Kidney (tissue), 14 donors: Measurements from ENCODE around the gene CAMTA1. TPM values are rescaled to one million over a fixed set of nuclear protein-coding genes. Genes with fewer than 3 reads are reported as not detected.
A peak's percentile ranks its signal among the peaks of the same experiment; 100 is the strongest.

Experiments
- DNase-seq, 5 donors: peaks; one replicate each; pipeline ENCODE4 v3.0.0-alpha.2; 2013 to 2020
- FAIRE-seq: peaks from 2 replicates; lab custom pipeline; 2012; peaks lifted over from hg19 to GRCh38; lab: Jason Lieb, UNC
- H3K27ac ChIP-seq, 2 donors: one replicate each; pipeline ENCODE4 v1.7.0; 2013; ENCODE audit warnings: low read depth in 2 of 2, low read length in 2 of 2, inconsistent platforms in 1 of 2
- H3K27me3 ChIP-seq: one replicate; pipeline ENCODE4 v1.7.1; 2013; ENCODE audit warnings: low read length, inconsistent platforms; ENCODE audit not compliant: control insufficient read depth, insufficient read depth
- H3K36me3 ChIP-seq, 3 donors: one replicate each; pipeline versions ENCODE4 v1.7.0 to v1.7.1; 2013; ENCODE audit warnings: low read length in 3 of 3, control low read depth in 1 of 3, inconsistent platforms in 1 of 3; ENCODE audit not compliant: insufficient read depth in 3 of 3, control insufficient read depth in 2 of 3
- H3K4me1 ChIP-seq, 3 donors: one replicate each; pipeline versions ENCODE4 v1.7.0 to v1.7.1; 2013; ENCODE audit warnings: low read length in 3 of 3, inconsistent platforms in 1 of 3, low read depth in 1 of 3; ENCODE audit not compliant: control insufficient read depth in 2 of 3, insufficient read depth in 2 of 3
- H3K4me3 ChIP-seq, 3 donors: one replicate each; pipeline versions ENCODE4 v1.7.0 to v1.8.1; 2013; ENCODE audit warnings: low read length in 3 of 3, control low read depth in 1 of 3, inconsistent platforms in 1 of 3
- H3K9ac ChIP-seq, 3 donors: one replicate each; pipeline versions ENCODE4 v1.7.0 to v1.7.1; 2013; ENCODE audit warnings: low read length in 3 of 3, control low read depth in 1 of 3, inconsistent platforms in 1 of 3
- H3K9me3 ChIP-seq, 3 donors: one replicate each; pipeline versions ENCODE4 v1.7.0 to v1.7.1; 2013; ENCODE audit warnings: low read length in 3 of 3, control low read depth in 1 of 3, inconsistent platforms in 1 of 3; ENCODE audit not compliant: control insufficient read depth in 2 of 3, insufficient read depth in 1 of 3
- CTCF ChIP-seq: IDR thresholded peaks from 3 replicates; pipeline ENCODE4 v1.5.1; 2012; ENCODE audit warnings: mild to moderate bottlenecking, moderate library complexity, borderline replicate concordance; ENCODE audit not compliant: insufficient read depth; ENCODE audit errors: extremely low read depth
- intact Hi-C: fragments of 100-400 bp; cut with DNase I; formaldehyde crosslinking; loops from one replicate; pipeline ENCODE4 v1.11.1; 2022
- polyA plus RNA-seq: library from polyadenylated mRNA; stranded (reverse); fragments of 350-450 nt; fragmentation: Illumina TruSeq; extraction: RNeasy Lipid Tissue Mini Kit (QIAGEN cat#74804); gene quantifications from one replicate; pipeline ENCODE4 v1.2.3, GENCODE V29; 2014; ENCODE audit warnings: low read depth, low replicate concordance; ENCODE audit not compliant: insufficient read depth
- total RNA-seq: library from RNA; stranded (reverse); fragmentation: NEBNext Ultra II Directional; extraction: Animal tissue kit (Norgen Biotek cat#: 25700); gene quantifications from one replicate; pipeline ENCODE4 v1.2.1, GENCODE V29; 2021
- donor health status: control.
- donor health status: control.
- donor health status: control.
- donor health status: control.
- donor health status: control.
- donor health status: DM: yes; HTN: yes; CAD: no.
- donor health status: Normal renal cell carcinoma (clear cell type).

The CAMTA1 gene
- total and polyA plus RNA-seq, 2 donors from 2014 or later = 79.0 to 170 TPM

GRCh38 chr1:6823793-6824192 lies 38.5 kb downstream of the CAMTA1 start:
- Histone ChIP-seq H3K9me3 (no peaks in the 10 kb centered on the region), H3K4me1 (peaks cover 0 to 32% (median 0%) of the 10 kb centered on the region in 3 donors), H3K27me3 (no peaks in the 10 kb centered on the region), H3K36me3 (no peaks in the 10 kb centered on the region), H3K4me3 (no peak overlapping the region), H3K9ac (no peak overlapping the region), H3K27ac (peak overlapping the region in 1 of 2 donors; percentile 81)
- intact Hi-C loops = no loop called here
- no peak for TF ChIP-seq CTCF
- peak; percentile 86 for FAIRE-seq
- no peak for DNase-seq

GRCh38 chr1:6824665-6825368 lies 39.6 kb downstream of the CAMTA1 start:
- FAIRE-seq (no peak), DNase-seq (no peak)
- no peak overlapping the region for H3K4me3 ChIP-seq
- no peaks in the 10 kb centered on the region for H3K9me3 ChIP-seq
- TF ChIP-seq CTCF = no peak
- H3K27ac ChIP-seq = no peak overlapping the region
- H3K4me1 ChIP-seq = peaks cover 0 to 26% (median 0%) of the 10 kb centered on the region in 3 donors
- intact Hi-C loops = no loop called here
- H3K9ac ChIP-seq = no peak overlapping the region
- H3K36me3 ChIP-seq = no peaks in the 10 kb centered on the region
- no peaks in the 10 kb centered on the region for H3K27me3 ChIP-seq

- FAIRE-seq (no peak), DNase-seq (no peak)
- Histone ChIP-seq H3K9ac (peak overlapping the region in 1 of 3 donors; percentile 2), H3K4me1 (peaks cover 0 to 24% (median 0%) of the 10 kb centered on the region in 3 donors), H3K9me3 (no peaks in the 10 kb centered on the region), H3K27me3 (no peaks in the 10 kb centered on the region), H3K36me3 (no peaks in the 10 kb centered on the region), H3K4me3 (peak overlapping the region in 1 of 3 donors; percentile 19), H3K27ac (peak overlapping the region; percentile 48 to 51)
- intact Hi-C loops = no loop called here
- TF ChIP-seq CTCF = no peak
Observed at GRCh38 chr1:6825828-6826227, 40.6 kb downstream of the CAMTA1 start.
